NCI-H748 treated with DMSO at 0.1 percent for 48 hours (cell line): ENCODE data around the gene PRXL2B.
"Not testable (repeated sequence)": the region's sequence is repeated elsewhere in the genome, so short reads cannot be mapped to it uniquely, and the experiment has no call there.

Source experiments
- DNase-seq: peaks from one replicate; lab custom pipeline; 2025; lab: John Stamatoyannopoulos, UW

Gene PRXL2B

GRCh38 chr1:2564815-2565374 lies 21.7 kb upstream of the PRXL2B start:
- no peak for DNase-seq

- no peak for DNase-seq
These were observed 20.2 kb upstream of the PRXL2B start for GRCh38 chr1:2566101-2567045.

DNA sequence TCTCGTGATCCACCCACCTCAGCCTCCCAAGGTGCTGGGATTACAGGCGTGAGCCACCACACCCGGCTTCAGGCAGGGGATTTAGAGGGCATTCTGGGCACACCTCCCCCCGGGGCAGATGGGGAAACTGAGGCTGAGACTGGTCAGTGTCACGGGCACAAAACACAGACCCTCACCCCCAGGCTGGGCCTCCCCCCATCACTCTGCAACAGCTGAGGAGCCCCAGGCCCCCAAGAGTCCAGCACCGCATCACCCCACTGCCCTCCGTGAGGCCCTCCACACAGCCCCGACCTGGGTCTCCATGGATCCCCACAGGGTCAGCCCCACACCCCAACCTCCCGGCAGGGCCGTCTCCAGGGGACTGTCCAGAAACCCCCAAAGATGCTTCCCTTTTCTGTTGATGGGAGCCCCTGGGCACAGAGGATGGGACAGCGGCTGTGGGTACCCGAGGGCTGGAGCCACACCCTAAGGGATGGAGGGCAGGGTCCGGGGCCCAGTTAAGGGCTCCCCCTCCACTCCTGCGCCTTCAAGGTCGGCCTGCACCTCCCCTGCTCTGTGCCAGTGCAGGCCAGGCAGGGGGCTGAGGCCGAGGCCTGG lies 19.4 kb upstream of the PRXL2B start:
- no peak for DNase-seq

- DNase-seq = not testable (repeated sequence)
These were observed 18.3 kb upstream of the PRXL2B start for GRCh38 chr1:2568187-2568816.

GRCh38 chr1:2569060-2569459 lies 17.5 kb upstream of the PRXL2B start:
- DNase-seq = no peak

GRCh38 chr1:2569703-2570102 lies 16.9 kb upstream of the PRXL2B start:
- DNase-seq = not testable (repeated sequence)

GRCh38 chr1:2570332-2570731 lies 16.2 kb upstream of the PRXL2B start:
- DNase-seq = no peak

DNA sequence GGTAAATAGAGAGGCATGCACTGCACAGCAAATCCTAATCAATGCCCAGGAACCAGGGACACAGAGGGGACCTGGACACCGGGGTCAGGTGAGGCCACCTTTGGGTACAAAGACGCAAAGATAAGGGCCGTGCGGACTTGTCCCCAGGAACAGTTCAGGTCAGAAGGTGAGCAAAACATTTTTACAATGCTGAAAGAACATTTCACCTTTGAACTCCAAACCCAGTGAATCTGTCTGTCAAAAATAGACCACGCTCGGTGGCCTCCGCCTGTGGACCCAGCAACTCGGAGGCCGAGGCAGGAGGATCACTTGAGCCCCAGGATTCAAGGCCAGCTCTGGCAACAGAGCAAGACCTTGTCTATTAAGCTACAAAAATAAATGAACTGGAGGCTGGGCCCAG lies 15.2 kb upstream of the PRXL2B start:
- no peak for DNase-seq

DNA sequence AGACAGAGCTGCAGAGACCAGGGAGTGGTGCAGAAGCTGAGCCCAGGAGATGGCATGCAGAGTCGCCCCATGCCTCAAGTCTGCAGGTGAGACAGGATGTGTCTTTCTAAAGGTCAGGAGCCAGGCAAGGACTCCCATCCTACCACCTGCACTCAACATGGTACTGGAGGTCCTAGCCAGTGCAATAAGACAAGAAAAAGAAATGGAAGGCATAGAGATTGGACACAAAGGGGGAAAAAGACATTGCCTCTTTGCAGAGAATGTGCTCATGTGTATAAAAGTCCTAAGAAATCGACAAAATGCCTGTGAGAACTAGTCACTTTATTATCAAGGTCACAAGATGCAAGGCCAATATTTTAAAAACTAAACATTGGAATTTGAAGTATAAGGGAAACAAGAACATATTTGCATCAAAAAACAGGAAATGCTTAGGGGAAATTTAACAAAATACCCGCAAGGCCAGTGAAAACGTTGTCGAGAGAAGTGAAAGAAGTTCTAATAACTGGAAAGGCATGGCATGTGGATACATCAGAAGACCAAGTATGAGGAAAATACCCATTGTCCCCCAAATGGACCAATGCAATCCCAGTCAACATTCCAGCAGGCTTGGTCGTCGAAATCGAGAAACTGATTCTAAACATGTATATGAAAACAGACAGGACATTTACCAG lies 13.2 kb upstream of the PRXL2B start:
- no peak for DNase-seq

GRCh38 chr1:2574350-2574749 lies 12.2 kb upstream of the PRXL2B start:
- no peak for DNase-seq

GRCh38 chr1:2575801-2576663 lies 10.5 kb upstream of the PRXL2B start:
- DNase-seq = no peak

- DNase-seq = not testable (repeated sequence)
These were observed 9.0 kb upstream of the PRXL2B start for GRCh38 chr1:2577565-2578075.

DNA sequence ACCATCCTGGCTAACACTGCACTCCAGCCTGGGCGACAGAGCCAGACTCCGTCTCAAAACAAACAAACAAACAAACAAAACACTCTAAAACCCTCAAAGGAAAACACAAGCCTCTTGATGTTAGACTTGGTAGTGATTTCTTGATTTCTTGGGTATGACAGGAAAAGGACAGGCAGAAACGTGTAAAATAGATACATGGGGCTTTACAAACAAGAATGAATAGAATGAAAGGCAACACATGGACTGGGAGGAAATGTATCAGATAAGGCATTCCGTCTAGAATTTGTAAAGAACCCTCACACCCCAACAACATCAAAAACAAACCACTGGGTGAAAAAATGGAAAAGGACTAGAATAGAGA lies 7.8 kb upstream of the PRXL2B start:
- no peak for DNase-seq

- no peak for DNase-seq
These were observed 5.9 kb upstream of the PRXL2B start for GRCh38 chr1:2580691-2581090.

GRCh38 chr1:2582391-2582790 lies 4.2 kb upstream of the PRXL2B start:
- no peak for DNase-seq

GRCh38 chr1:2583331-2583791 lies 3.2 kb upstream of the PRXL2B start:
- no peak for DNase-seq

DNA sequence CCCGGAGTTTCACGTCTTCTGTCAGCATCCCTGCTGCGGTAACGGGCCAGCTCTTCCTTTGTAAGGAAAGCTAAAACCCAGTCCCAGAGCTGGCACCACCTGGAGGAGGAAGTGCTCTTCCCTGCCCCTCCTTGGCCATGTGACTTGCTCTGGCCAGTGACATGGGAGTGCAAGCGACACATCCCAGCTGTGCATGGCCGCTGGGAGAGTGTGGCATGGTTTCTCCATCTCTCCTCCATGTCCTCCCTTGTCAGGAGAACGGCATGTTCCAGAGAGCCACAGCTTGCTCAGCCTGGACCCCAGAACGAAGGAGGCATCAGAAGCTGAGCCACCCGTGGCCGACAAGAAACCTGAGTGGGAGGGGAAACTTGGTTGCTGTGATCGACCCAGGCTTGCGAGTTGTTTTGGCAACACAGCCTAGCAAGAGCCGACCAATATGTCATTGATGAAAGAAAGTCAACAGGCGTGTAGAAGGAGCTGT lies 2.7 kb upstream of the PRXL2B start:
- DNase-seq = no peak

- DNase-seq = no peak
These were observed 1.8 kb upstream of the PRXL2B start for GRCh38 chr1:2584686-2585317.

GRCh38 chr1:2585318-2586092 lies 1.1 kb upstream of the PRXL2B start:
- DNase-seq = no peak
